ENCODE data around the gene NHLRC3.

The NHLRC3 gene

GRCh38 chr13:39047560-39047959 lies 9.3 kb downstream of the NHLRC3 start:
- H3K4me3 Mint-ChIP-seq, result no peak overlapping the region
- H3K4me1 Mint-ChIP-seq, result no peaks in the 10 kb centered on the region
- H3K9me3 Mint-ChIP-seq, result no peaks in the 10 kb centered on the region
- no peaks in the 10 kb centered on the region for H3K27me3 Mint-ChIP-seq (ENCODE audit: low read depth, poor library complexity)
- no peak for DNase-seq
- peaks cover 33% of the 10 kb centered on the region for H3K36me3 Mint-ChIP-seq (ENCODE audit: low read depth)
- TF ChIP-seq CTCF (IDR thresholded peaks at IDR 0.05), result peak; percentile 5
- H3K27ac Mint-ChIP-seq, result peak overlapping the region; percentile 33

GRCh38 chr13:39048806-39049205 lies 10.6 kb downstream of the NHLRC3 start:
- no peak for TF ChIP-seq CTCF (IDR thresholded peaks at IDR 0.05)
- no peaks in the 10 kb centered on the region for H3K27me3 Mint-ChIP-seq (ENCODE audit: low read depth, poor library complexity)
- no peak overlapping the region for H3K4me3 Mint-ChIP-seq
- H3K27ac Mint-ChIP-seq, result no peak overlapping the region
- DNase-seq, result no peak
- H3K9me3 Mint-ChIP-seq, result no peaks in the 10 kb centered on the region
- peaks cover 20% of the 10 kb centered on the region for H3K36me3 Mint-ChIP-seq (ENCODE audit: low read depth)
- no peaks in the 10 kb centered on the region for H3K4me1 Mint-ChIP-seq

- no peaks in the 10 kb centered on the region for H3K4me1 Mint-ChIP-seq
- no peak overlapping the region for H3K27ac Mint-ChIP-seq
- TF ChIP-seq CTCF (IDR thresholded peaks at IDR 0.05), result no peak
- peaks cover 16% of the 10 kb centered on the region for H3K36me3 Mint-ChIP-seq (ENCODE audit: low read depth)
- DNase-seq, result no peak
- H3K9me3 Mint-ChIP-seq, result no peaks in the 10 kb centered on the region
- no peak overlapping the region for H3K4me3 Mint-ChIP-seq
- no peaks in the 10 kb centered on the region for H3K27me3 Mint-ChIP-seq (ENCODE audit: low read depth, poor library complexity)
Measured at GRCh38 chr13:39049274-39049673, 11.0 kb downstream of the NHLRC3 start.

- H3K27me3 Mint-ChIP-seq (ENCODE audit: low read depth, poor library complexity), result no peaks in the 10 kb centered on the region
- peaks cover 4% of the 10 kb centered on the region for H3K9me3 Mint-ChIP-seq
- DNase-seq, result no peak
- H3K27ac Mint-ChIP-seq, result no peak overlapping the region
- peaks cover 12% of the 10 kb centered on the region for H3K36me3 Mint-ChIP-seq (ENCODE audit: low read depth)
- peak; percentile 43 for TF ChIP-seq CTCF (IDR thresholded peaks at IDR 0.05)
- H3K4me1 Mint-ChIP-seq, result no peaks in the 10 kb centered on the region
- no peak overlapping the region for H3K4me3 Mint-ChIP-seq
Measured at GRCh38 chr13:39051157-39051556, 12.9 kb downstream of the NHLRC3 start.

GRCh38 chr13:39052944-39053343 lies 14.7 kb downstream of the NHLRC3 start:
- TF ChIP-seq CTCF (IDR thresholded peaks at IDR 0.05), result no peak
- no peak overlapping the region for H3K27ac Mint-ChIP-seq
- H3K27me3 Mint-ChIP-seq (ENCODE audit: low read depth, poor library complexity), result no peaks in the 10 kb centered on the region
- no peak for DNase-seq
- H3K9me3 Mint-ChIP-seq, result peaks cover 20% of the 10 kb centered on the region
- peaks cover 27% of the 10 kb centered on the region for H3K36me3 Mint-ChIP-seq (ENCODE audit: low read depth)
- H3K4me3 Mint-ChIP-seq, result no peak overlapping the region
- no peaks in the 10 kb centered on the region for H3K4me1 Mint-ChIP-seq

- peak overlapping the region; percentile 60 for H3K27ac Mint-ChIP-seq
- H3K4me3 Mint-ChIP-seq, result no peak overlapping the region
- TF ChIP-seq CTCF (IDR thresholded peaks at IDR 0.05), result no peak
- peaks cover 30% of the 10 kb centered on the region for H3K9me3 Mint-ChIP-seq
- H3K27me3 Mint-ChIP-seq (ENCODE audit: low read depth, poor library complexity), result no peaks in the 10 kb centered on the region
- H3K36me3 Mint-ChIP-seq (ENCODE audit: low read depth), result peaks cover 34% of the 10 kb centered on the region
- no peak for DNase-seq
- no peaks in the 10 kb centered on the region for H3K4me1 Mint-ChIP-seq
Measured at GRCh38 chr13:39054112-39054511, 15.9 kb downstream of the NHLRC3 start.
